Islet precursor cell (in vitro differentiated cells): ENCODE results near the gene UBAC1.

Experiments used
- DNase-seq: peaks from one replicate; pipeline ENCODE4 v3.0.0-alpha.2; 2018

Gene UBAC1, protein sequence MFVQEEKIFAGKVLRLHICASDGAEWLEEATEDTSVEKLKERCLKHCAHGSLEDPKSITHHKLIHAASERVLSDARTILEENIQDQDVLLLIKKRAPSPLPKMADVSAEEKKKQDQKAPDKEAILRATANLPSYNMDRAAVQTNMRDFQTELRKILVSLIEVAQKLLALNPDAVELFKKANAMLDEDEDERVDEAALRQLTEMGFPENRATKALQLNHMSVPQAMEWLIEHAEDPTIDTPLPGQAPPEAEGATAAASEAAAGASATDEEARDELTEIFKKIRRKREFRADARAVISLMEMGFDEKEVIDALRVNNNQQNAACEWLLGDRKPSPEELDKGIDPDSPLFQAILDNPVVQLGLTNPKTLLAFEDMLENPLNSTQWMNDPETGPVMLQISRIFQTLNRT

DNA sequence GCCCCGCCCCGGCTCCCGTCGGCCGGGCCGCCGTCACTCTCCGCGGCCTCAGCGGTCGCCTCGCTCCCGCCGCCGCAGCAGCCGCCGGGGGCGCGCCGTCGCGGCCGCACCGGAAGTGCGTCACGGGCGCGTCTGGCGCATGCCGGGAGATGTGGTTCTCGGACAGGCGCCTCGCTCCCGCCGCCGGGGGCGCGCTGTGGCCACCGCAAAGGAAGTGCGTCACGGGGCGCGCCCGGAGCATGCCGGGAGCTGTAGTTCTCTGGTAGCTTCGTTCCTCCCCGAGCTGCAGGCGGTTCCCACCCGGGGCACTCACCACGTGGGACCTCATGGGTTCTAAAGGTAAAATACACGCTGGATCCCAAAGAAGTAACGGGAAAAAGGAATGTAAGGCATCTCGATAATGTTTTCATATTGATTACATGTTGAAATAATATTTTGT is at the start of gene UBAC1:
Gene UBAC1 (minus strand): TSS at position 97 of the 439 bp plus-strand sequence. CDS start 211 bp downstream, outside the sequence.
- peak; percentile 96 for DNase-seq

DNA sequence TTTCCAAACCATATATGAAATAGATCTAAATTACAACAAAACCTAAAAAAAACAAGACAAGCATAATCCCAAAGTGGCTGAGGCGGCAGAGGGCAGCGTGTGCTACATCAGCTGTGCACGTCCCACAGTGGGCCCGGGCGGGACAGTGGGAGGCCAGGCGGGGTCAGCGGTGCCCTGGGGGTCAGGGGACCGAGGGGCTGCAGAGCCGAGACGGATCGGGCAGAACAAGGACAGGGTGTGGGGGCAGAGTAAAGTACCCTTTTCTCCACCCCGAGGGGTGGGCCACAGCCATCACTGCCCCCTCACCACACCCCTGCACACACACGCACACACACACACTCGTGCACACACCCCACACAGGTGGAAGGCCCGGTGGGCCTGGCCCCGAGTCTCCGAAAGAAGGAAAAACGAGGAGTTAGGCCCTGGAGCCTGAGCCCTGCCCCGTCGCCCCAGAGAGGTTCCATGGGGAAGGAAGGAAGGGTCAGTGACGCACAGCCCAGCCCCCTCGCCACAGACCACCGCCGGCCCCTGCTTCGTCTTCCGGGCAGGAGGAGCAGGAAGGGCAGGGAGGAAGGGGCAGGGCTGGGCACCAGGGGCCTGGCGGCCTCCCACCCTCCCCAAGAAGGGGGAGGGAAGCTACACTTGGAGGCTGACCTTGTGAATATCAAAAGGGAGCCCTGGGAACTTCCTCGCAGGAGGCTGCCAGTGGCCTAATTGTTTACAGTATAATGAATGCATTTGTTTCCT is 49.6 kb upstream of the UBAC1 start:
- no peak for DNase-seq

DNA sequence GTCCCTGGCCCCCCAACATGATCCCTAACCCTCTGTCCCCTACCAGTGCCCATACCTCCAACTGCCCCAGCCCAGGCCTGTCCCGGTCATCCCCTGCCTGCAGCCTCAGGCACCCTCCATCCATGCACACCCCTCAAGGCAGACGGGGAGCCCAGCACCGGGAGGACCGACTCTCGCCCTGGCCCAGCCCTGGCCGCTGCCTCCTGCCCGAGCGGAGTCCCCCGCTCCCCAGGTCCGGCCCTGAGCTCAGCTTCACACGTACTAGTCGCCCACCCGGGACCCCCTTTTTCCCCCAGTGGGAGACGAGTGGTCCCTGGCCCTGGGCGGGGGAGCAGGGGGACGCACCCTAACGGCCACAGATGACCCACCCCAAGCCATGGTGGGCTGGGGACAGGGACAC is 49.0 kb upstream of the UBAC1 start:
- no peak for DNase-seq

DNA sequence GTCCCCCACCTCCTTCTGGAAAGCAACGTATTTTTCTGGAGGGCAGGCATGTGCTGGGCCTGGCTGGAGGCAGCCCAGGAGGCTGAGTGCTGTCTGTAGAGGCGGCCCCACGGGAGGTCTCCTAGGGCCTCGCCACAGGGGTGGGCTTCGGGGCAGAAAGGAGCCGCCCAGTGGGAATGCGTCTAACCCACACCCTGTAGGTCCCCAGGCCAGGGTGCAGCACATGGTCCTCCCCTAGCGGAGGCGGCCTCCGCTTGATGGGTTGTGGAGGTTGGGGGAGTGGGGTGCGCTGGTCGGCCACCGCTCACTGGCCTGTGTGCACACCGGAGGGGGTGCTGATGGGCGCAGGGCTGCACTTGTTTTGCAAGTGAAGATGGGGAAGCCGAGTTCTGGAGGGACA is 48.3 kb upstream of the UBAC1 start:
- DNase-seq, result no peak

DNA sequence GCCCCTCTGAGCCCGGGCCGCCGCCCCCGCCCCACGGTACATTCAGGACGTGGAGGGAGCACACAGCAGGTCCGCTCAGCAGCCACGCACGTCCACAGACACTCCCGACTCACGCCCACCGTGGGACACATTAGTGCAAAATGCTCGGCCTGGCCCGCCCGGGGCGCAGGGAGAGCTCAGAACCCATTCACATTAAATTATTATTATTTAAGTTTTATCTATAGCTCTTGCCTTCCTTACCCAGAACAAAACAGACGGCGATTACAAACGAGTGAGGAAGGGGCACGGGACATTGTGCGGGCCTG is 47.5 kb upstream of the UBAC1 start:
- no peak for DNase-seq

DNA sequence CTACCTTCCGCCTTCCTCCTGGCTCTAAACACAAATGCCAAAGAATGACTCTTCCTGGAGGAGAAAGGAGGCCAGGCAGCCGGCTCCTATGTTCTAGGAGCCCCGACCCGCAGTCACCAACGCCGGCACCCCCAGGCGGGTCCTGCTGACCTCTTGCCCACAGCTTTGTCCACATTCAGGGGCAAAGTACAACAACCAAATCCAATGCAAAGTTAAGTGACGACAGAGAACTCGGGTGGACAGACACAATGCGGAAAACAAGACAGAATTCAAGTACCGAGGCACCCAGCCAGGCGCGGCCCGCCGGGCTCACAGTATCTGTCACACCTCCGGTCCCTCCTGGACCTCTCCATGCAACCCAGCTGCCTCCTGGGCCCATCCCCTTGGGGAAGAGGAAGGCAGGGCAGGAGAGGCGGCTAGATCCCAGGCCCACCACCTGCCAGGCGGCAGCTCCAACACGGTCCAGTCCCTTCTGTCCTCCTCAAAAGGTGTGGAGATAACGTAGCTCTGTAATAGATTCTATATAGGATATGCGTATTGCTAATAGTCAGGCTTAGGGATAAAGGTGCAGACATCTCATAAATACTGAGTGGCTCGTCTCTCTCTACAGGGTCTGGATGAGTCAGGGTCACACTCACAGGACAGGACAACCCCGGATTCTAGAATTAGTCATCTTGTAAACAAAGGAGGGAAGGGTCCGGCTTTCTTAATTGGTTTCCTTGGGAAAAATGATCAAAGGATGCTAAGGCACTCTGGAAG is 46.9 kb upstream of the UBAC1 start:
- peak; percentile 79 for DNase-seq

DNA sequence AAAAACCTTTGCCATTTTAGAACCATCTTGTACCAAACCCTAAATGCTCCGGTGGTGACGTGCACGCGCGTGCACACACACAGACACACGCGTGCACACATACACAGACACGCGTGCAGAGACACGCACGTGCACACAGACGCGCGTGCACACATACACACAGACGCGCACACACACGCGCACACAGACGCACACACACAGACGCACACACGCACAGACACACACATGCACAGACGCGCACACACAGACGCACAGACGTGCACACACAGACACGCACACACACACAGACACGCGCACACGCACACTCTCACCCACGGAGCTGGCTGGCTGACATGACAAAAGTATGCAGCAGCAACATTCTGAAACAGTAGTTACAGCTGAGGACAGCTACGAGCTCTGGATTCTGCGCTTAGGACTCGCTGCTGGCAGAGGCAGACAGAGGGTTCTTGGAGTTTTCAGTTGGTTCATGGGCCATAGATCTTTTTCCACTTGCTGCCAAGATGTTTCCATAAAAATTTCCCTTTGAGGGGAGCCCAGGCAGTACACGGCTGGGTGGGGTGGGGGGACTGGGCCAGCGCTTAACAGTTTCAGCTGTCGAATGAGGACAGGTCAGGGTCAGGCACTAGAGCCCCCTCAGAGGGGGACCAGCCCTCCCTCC is 46.2 kb upstream of the UBAC1 start:
- no peak for DNase-seq

DNA sequence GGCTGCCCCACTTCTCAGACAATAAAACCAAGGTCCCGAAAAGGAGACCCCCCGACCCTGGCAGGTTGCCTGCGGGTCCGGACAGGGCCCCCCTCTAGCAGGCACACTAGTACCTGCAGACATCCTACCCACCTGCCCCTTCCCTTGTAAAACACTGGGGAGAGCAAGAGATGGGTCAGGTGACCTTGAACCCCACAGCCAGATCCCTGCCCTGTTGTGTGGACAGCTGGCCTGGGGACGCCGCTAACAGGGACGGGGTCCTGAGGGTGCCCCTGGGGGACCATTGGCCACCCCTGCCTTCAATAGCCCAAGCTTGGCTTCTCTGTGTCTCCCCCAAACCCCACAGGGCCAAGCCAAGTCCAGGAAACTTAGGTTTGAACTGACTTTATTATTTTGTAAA is 45.0 kb upstream of the UBAC1 start:
- DNase-seq, result no peak

DNA sequence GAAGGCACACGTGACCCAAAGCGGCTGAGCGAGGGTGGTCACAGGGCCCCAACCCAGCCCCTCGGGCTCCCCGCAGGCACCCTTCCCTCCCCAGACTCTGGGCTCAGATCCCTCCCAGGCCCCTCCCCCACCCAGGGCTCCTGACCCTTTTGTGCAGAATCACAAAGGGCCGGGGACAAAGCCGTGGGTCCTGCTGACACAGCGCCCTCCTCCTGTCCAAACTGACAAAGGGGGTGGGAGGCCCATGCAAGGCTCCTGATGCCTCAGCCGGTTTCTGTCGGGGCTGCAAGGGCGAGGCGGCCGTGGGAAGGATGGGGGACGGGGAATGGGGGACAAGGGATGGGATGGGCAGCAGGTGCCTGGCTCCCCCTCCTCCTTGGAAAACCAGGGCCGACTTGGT is 43.5 kb upstream of the UBAC1 start:
- DNase-seq, result no peak

DNA sequence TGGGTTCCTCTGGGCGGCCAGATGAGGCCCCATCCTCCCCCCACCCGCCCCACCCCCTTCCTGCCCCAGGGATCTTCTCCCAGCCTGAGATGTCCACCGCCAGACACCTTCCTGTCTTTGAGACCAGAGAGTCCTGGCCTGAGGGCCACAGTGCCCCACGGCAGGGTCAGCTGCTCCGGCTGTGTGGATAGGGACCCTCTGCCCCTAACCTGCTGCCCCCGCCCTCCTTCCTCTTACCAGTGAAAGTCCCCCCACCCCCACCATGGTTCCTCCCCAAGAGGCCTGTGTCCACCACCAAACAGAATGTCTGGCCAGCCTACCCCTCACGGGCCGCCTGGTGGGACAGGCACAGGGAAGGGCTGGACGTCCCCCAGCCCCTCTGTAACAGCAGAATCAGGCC is 43.0 kb upstream of the UBAC1 start:
- no peak for DNase-seq

DNA sequence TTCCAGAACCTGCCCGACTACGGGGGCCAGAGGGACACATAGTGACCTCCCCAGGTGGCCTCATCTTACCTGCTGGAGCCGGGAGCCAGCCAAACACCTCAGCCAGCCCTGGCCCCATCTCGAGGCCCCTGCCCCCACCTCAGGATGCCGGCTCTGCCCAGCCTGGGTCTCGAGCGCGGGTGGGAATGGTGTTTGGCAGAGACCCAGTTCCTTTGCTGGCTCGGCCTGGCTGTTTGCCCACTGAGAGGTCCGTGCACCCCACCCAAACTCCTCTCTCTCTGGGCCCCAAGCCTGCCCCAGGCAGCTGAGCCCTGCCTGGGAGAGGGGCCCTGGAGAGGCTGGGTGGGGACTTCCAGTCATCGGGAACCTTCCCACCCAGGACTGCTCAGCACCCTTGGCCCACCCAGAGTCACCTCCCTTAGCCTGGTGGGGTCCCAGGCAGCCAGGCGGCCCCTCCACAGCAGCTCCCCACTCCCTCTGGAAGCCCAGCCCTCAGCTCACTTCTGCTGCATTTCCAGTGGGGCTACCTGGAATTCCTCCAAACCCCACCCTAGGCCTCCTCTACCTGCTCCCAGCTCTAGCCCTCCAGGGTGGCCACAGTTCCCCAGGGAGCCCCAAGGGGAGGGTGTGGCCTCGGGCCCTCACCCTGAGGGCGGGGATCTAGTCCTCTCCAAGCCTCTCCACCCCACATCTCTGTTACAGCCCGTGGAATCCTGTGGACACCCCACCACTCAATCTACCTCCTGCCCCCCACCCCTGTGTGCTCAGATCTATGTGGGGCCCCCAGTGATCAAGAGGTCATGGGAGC is 42.4 kb upstream of the UBAC1 start:
- no peak for DNase-seq

DNA sequence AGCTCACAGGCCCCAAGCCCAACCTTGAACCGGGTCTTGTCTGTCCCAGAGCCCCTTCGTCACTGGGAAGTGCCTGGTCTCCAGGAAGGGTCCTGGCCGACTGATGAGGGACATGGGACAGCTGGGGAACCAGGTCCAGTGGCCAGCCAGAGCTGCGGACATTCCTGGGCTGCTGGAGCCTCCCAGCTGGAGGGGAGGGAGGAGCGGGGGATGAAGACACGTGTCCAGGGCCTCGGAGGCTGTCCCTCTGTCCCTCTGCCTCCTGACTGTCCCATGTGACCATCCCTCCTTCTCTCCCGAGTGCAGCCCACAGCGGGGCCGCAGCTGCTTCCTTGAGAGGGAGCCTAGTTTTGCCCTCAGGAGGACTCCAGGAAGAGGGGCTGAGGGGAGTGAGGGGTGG is 41.7 kb upstream of the UBAC1 start:
- DNase-seq, result no peak

DNA sequence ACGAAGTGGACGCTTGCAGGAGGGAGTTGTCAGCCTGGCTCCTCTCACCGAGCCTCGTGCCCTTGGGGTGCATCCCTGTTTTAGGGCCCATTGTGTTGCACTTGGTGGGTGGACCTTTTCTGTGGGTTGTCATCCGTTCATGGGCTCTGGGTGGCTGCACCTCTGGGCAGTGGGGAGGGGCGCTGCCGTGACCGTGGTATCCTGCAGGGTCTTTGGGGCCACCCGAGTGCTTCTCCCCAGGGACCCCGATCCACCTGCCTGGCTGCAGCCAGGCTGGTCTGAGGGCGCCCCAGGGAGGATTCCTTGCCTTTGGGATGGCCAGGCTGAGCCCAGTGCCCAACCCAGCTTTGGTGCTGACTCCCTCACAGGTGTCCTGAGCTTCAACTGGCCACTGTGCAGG is 41.0 kb upstream of the UBAC1 start:
- no peak for DNase-seq

DNA sequence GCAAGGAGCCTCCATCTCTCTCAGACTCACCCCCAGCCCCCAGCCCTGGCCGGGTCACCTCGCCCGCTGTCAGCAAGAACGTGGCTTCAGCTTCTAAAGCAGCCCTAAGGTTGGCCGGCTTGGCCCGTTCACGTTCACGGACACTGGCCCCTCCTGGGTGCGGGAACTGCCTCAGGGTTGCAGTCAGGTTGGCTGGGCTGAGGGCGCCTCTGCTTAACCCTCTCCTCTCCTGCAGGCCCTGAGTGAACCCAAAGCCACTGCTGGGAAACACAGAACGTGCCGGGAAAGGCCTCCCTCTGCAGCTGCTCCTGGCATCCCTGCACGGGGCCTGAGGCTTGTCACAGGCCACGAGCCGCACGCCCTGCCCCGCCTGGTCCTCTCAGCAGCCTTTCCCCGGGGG is 40.1 kb upstream of the UBAC1 start:
- DNase-seq, result peak; percentile 72

DNA sequence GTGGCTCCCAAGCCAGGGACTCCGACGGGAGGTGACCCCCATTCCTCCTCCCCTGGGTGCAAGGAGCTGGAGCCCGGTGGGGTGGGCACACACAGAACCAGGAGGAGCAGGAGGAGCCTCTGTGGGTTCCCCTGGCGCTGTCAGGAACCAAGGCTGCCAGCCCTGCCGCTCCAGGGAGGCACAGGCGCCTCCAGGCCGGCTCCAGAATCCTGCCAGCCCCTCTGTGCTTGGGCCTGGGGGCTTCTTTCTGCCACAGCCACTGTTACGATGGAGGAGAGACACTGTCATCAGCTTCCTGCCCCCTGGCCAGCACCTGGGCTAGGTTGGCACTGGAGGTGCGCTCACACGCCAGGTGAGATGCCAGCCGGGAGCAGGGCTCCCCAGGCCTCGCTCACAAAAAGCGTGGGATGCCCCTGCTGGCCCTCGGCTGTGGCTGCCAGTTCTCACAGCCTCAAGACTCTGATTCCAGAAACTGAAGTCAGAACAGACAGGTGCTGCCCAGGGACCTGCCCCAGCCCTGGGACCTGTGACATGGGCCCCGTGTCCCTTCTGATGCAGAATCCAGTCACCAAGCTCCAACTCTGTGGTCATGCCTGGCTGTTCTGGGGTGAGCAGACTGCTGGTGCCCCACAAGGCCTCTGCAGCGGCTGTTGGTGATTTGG is 37.4 kb upstream of the UBAC1 start:
- no peak for DNase-seq

DNA sequence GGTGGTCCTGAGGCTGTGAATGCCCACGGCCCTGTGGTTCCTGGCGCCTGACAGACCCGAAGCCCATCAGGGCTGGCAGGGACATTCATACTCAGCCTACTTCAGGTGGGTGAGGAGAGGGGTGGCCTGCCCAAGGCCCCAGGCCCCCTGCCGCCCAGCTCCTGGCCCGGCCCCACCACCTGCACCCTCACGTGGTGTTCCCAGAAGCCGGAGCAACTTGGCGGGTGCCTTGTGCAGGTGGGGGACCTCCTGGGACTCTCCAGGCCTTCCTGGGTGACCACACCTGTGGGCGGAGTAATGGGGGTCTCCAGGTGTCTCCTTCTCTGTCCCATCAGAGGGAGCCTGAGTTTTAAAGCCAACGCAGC is 36.8 kb upstream of the UBAC1 start:
- no peak for DNase-seq

DNA sequence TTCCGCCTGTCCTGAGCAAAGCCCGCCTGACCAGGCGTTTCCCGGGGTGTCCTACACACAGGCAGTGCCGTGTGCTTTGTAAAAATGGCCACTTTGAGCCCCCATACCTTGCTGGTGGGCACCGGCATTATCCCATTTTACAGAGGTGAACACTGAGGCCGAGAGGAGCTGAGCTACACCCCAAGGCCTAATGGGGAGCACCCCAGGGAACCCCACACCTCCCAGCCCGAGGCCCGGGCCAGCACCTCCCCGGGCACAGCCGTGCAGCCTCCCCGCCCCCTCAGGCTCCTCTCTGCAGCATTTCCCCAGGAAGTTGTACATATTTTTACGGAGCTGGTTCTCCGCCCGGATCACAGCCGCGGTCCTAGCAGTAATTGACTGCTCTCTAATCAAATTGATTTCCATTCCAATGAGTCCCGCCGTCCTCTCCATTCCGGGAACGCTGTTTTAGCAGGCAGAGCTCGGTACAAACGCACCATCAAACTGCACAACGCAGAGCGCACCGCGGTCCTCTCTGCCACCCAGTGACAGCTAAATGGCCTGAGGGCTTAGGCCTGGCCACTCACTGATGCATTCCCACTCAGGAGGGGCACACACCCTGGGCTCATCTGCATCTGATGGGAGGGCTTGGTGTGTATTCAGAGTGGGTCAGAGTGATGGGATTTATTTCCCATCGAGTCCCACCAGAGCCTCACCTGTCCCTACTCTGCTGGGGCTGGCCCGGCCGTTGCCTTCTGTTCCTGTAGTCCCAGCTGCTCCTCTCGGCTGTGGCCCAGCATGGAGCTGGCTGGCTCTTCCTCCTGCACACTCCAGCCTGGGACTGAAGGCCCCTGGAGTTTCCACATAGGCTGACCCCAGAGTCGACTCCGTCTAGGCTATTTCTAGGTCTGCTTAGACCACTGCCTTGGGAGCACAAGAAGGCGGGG is 36.2 kb upstream of the UBAC1 start:
- DNase-seq, result no peak

DNA sequence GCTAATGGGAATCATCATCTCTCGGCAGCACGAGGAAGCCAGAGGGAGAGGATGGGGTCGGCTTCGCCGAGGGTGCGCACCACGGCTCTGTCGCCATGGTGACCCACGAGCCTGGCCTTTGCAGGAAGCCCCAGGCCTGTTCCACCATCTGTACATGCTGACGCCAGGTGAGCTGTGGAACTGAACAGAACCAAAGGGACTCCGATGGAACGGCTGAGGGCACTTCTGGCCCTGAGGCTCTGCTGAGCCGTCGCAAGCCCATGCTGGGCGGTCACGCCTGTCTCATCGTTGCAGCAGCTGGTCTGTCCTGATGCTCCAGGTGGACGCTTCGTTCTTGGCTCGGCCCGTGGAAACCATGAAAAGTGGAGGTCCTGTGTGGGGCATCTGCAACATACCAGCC is 34.6 kb upstream of the UBAC1 start:
- DNase-seq, result no peak

DNA sequence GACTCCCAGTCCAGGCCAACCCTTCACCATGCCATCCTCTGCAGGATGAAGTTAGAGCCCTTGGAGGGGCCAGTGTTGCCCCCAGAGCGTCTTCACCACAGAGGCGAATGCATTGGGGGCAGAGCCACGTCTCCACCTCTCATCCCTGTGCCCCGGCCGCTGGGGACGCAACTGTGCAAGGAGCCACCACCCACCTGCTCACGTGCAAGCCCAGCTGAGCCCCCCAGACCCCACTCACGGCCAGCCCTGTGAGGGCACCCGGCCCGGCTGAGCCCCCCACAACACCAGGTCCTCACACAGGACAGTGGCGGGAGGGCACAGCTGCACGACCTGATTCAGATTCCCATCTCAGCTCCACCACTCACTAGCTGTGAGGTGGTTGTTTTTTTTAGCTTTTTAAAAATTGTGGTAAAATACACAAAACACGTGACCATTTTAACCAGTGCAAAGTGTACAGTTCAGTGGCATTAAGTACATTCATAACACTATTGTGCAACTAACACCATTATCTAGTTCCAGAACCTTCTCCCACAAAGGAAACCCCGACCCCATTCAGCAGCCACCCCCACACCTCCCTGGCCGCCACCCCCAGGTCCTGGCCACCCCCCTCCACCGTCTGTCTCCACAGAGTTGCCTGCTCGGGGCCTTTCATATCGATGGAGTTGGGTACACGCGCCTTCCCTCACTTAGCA is 33.5 kb upstream of the UBAC1 start:
- DNase-seq, result no peak
